HUES64 (cell line): ENCODE data around the gene KIF3C.
"Not testable (repeated sequence)": the region's sequence is repeated elsewhere in the genome, so short reads cannot be mapped to it uniquely, and the experiment has no call there.

ENCODE experiments used
- H3K27ac ChIP-seq: 2 replicates; pipeline ENCODE4 v1.7.0; 2013; ENCODE audit warnings: low read depth, low read length, inconsistent platforms
- H3K27me3 ChIP-seq: 2 replicates; pipeline ENCODE4 v1.6.1; 2013; ENCODE audit warnings: mild to moderate bottlenecking, low read length; ENCODE audit not compliant: insufficient read depth
- H3K36me3 ChIP-seq: 2 replicates; pipeline ENCODE4 v1.6.1; 2013; ENCODE audit warnings: mild to moderate bottlenecking, low read length; ENCODE audit not compliant: insufficient read depth
- H3K4me1 ChIP-seq: 2 replicates; pipeline ENCODE4 v1.6.1; 2013; ENCODE audit warnings: mild to moderate bottlenecking, low read length, moderate library complexity; ENCODE audit not compliant: insufficient read depth
- H3K4me3 ChIP-seq: 2 replicates; pipeline ENCODE4 v1.5.1; 2013; ENCODE audit warnings: mild to moderate bottlenecking, low read length, moderate library complexity
- H3K9ac ChIP-seq: 2 replicates; pipeline ENCODE4 v1.6.1; 2013; ENCODE audit warnings: mild to moderate bottlenecking, low read depth, low read length
- H3K9me3 ChIP-seq: 2 replicates; pipeline ENCODE4 v1.6.1; 2013; ENCODE audit warnings: low read depth, low read length; ENCODE audit not compliant: insufficient read depth
- WGBS: fragments of 150-250, 120-280 bp; methylation state at CpG from one replicate; pipeline ENCODE4 v1.1.7; 2013; ENCODE audit warnings: missing lambda C conversion rate; 5-methylcytosine and 5-hydroxymethylcytosine counted together

Gene KIF3C

GRCh38 chr2:26011990-26012856 is 29.9 kb upstream of the KIF3C start:
- H3K9ac ChIP-seq: no peak overlapping the region
- no peak overlapping the region for H3K4me3 ChIP-seq
- no peaks in the 10 kb centered on the region for H3K9me3 ChIP-seq
- H3K36me3 ChIP-seq: no peaks in the 10 kb centered on the region
- peak overlapping the region; percentile 66 for H3K27ac ChIP-seq
- H3K4me1 ChIP-seq: peaks cover 14% of the 10 kb centered on the region
- WGBS: 65% methylated on average over 14 of the region's 14 CpGs
- no peaks in the 10 kb centered on the region for H3K27me3 ChIP-seq

- Histone ChIP-seq H3K4me1 (peaks cover 14% of the 10 kb centered on the region), H3K9ac (no peak overlapping the region), H3K27me3 (no peaks in the 10 kb centered on the region), H3K9me3 (no peaks in the 10 kb centered on the region), H3K27ac (peak overlapping the region; percentile 66), H3K4me3 (no peak overlapping the region), H3K36me3 (no peaks in the 10 kb centered on the region)
- WGBS: 65% methylated on average over 6 of the region's 6 CpGs
Measured at GRCh38 chr2:26011609-26011989, 29.3 kb upstream of the KIF3C start.

- Histone ChIP-seq H3K36me3 (no peaks in the 10 kb centered on the region), H3K4me3 (no peak overlapping the region), H3K4me1 (peaks cover 14% of the 10 kb centered on the region), H3K27me3 (no peaks in the 10 kb centered on the region), H3K9me3 (no peaks in the 10 kb centered on the region), H3K9ac (no peak overlapping the region), H3K27ac (no peak overlapping the region)
- WGBS: 96% methylated on average over 2 of the region's 3 CpGs
Measured at GRCh38 chr2:26010943-26011342, 28.6 kb upstream of the KIF3C start.

GRCh38 chr2:26009567-26009963 is 27.3 kb upstream of the KIF3C start:
- H3K36me3 ChIP-seq: no peaks in the 10 kb centered on the region
- no peak overlapping the region for H3K27ac ChIP-seq
- H3K27me3 ChIP-seq: no peaks in the 10 kb centered on the region
- no peaks in the 10 kb centered on the region for H3K9me3 ChIP-seq
- 90% methylated on average over 1 of the region's 2 CpGs for WGBS
- peaks cover 14% of the 10 kb centered on the region for H3K4me1 ChIP-seq
- no peak overlapping the region for H3K4me3 ChIP-seq
- H3K9ac ChIP-seq: no peak overlapping the region

- H3K27ac ChIP-seq: no peak overlapping the region
Measured at GRCh38 chr2:26008851-26009566, 26.7 kb upstream of the KIF3C start.

GRCh38 chr2:26008095-26008494 is 25.8 kb upstream of the KIF3C start:
- H3K27ac ChIP-seq: no peak overlapping the region
- H3K9ac ChIP-seq: no peak overlapping the region
- WGBS: 93% methylated on average over 1 of the region's 1 CpG
- no peak overlapping the region for H3K4me3 ChIP-seq
- H3K9me3 ChIP-seq: no peaks in the 10 kb centered on the region
- no peaks in the 10 kb centered on the region for H3K36me3 ChIP-seq
- peaks cover 14% of the 10 kb centered on the region for H3K4me1 ChIP-seq
- no peaks in the 10 kb centered on the region for H3K27me3 ChIP-seq

More at GRCh38 chr2:26008851-26009566, 26.7 kb upstream of the KIF3C start:
- no peaks in the 10 kb centered on the region for H3K9me3 ChIP-seq
- no peaks in the 10 kb centered on the region for H3K27me3 ChIP-seq
- no peak overlapping the region for H3K4me3 ChIP-seq
- H3K9ac ChIP-seq: no peak overlapping the region
- H3K4me1 ChIP-seq: peaks cover 14% of the 10 kb centered on the region
- no peaks in the 10 kb centered on the region for H3K36me3 ChIP-seq
- 96% methylated on average over 2 of the region's 2 CpGs for WGBS

GRCh38 chr2:26002632-26003310 is 20.5 kb upstream of the KIF3C start:
- no peaks in the 10 kb centered on the region for H3K27me3 ChIP-seq
- H3K9me3 ChIP-seq: no peaks in the 10 kb centered on the region
- H3K4me1 ChIP-seq: no peaks in the 10 kb centered on the region
- 93% methylated on average over 9 of the region's 9 CpGs for WGBS
- H3K4me3 ChIP-seq: no peak overlapping the region
- H3K36me3 ChIP-seq: no peaks in the 10 kb centered on the region
- H3K27ac ChIP-seq: no peak overlapping the region
- H3K9ac ChIP-seq: no peak overlapping the region

- no peaks in the 10 kb centered on the region for H3K4me1 ChIP-seq
- WGBS: 85% methylated on average over 4 of the region's 4 CpGs
- H3K9ac ChIP-seq: no peak overlapping the region
- no peaks in the 10 kb centered on the region for H3K36me3 ChIP-seq
- H3K27me3 ChIP-seq: no peaks in the 10 kb centered on the region
- no peaks in the 10 kb centered on the region for H3K9me3 ChIP-seq
- no peak overlapping the region for H3K4me3 ChIP-seq
- H3K27ac ChIP-seq: no peak overlapping the region
Measured at GRCh38 chr2:26001743-26002351, 19.6 kb upstream of the KIF3C start.

- H3K4me3 ChIP-seq: no peak overlapping the region
- H3K9me3 ChIP-seq: no peaks in the 10 kb centered on the region
- no peak overlapping the region for H3K9ac ChIP-seq
- no peaks in the 10 kb centered on the region for H3K36me3 ChIP-seq
- no peaks in the 10 kb centered on the region for H3K27me3 ChIP-seq
- WGBS: 83% methylated on average over 3 of the region's 5 CpGs
- no peaks in the 10 kb centered on the region for H3K4me1 ChIP-seq
- no peak overlapping the region for H3K27ac ChIP-seq
Measured at GRCh38 chr2:26000561-26001082, 18.3 kb upstream of the KIF3C start.

- H3K4me3 ChIP-seq, H3K27ac ChIP-seq, H3K27me3 ChIP-seq, H3K36me3 ChIP-seq, H3K9ac ChIP-seq, H3K9me3 ChIP-seq, H3K4me1 ChIP-seq: not testable (repeated sequence)
- 92% methylated on average over 7 of the region's 7 CpGs for WGBS
Measured at GRCh38 chr2:25999406-25999805, 17.1 kb upstream of the KIF3C start.
